KBM-7 (cell line): ENCODE measurements around the gene DNTT.
A peak's percentile ranks its signal among the peaks of the same experiment; 100 is the strongest.

Experiments
- DNase-seq: peaks from one replicate; pipeline ENCODE4 v3.0.0-alpha.2; 2015
- in situ Hi-C: fragments of 300-500 bp; cut with MboI; formaldehyde crosslinking; loops from 2 replicates; pipeline ENCODE4 v1.14.3; 2020; ENCODE audit warnings: low sequenced_read_pairs, low pct_unique_long_range_greater_than_20kb, mixed read lengths

Gene DNTT

GRCh38 chr10:96304230-96304629, at the start of gene DNTT:
Gene DNTT (plus strand): TSS chr10:96304434. CDS start chr10:96304498, 64 bp downstream.
- in situ Hi-C loops: no loop called here
- DNase-seq: no peak

GRCh38 chr10:96254976-96255375, 49.3 kb upstream of the DNTT start:
- in situ Hi-C loops: no loop called here
- DNase-seq: no peak

DNA sequence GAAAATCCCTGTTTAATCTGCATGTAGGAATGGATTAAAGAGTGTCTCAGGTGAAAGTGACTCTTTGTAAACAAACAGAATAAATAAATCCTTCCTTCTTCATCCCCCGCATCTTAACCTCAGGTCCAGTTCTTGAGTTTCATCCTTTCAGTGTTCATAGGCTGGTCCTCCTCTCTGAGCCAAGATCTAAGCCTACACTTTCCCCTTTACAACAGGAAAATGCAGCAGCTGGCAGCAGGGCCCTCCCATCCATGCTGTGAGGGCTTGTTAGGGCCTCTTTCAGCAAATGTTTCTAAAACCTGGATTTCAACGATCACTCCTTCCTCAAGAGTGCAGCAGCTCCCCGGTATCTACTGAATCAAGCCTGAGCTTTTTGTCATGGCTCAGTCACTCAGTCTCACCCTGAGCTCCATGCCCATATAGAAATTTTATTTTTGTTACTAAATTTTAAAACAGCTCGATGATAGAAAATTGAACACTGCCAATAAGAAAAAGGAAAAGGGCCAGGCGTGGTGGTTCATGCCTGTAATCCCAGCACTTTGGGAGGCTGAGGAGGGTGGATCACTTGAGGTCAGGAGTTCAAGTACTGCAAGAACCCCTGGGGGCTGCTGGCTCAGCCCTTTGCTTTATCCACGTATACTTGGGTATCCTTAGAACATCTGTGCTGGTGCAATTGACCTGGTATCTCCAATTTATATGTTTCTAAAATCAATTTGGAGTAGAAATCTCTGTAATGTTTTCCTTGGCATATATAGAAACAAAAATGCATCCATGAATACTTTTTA, 48.5 kb upstream of the DNTT start:
- in situ Hi-C loops: no loop called here
- no peak for DNase-seq

GRCh38 chr10:96257944-96258343, 46.3 kb upstream of the DNTT start:
- DNase-seq: peak; percentile 15
- in situ Hi-C loops: no loop called here

GRCh38 chr10:96259150-96259549, 45.1 kb upstream of the DNTT start:
- in situ Hi-C loops: no loop called here
- DNase-seq: peak; percentile 12

- no peak for DNase-seq
- in situ Hi-C loops: no loop called here
Observed at GRCh38 chr10:96260014-96260413, 44.2 kb upstream of the DNTT start.

DNA sequence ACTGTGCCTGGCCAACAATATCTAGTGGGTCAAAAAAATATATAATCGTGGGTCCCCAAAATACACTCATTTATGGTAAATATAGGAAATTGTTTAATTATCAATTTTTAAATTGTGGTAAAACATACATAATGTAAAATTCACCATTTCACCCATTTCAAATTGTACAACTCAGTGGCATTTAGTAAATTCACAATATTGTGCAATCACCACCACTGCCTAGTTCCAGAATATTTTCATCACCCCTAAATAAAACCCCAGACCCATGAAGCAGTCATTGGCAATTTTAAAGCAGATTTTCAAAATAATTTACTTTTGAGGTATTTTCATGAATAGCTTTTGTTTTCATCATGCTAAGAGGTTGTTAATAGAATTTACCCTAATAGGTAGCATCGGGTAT, 43.1 kb upstream of the DNTT start:
- DNase-seq: no peak
- in situ Hi-C loops: no loop called here

- in situ Hi-C loops: no loop called here
- no peak for DNase-seq
Observed at GRCh38 chr10:96261930-96262329, 42.3 kb upstream of the DNTT start.

DNA sequence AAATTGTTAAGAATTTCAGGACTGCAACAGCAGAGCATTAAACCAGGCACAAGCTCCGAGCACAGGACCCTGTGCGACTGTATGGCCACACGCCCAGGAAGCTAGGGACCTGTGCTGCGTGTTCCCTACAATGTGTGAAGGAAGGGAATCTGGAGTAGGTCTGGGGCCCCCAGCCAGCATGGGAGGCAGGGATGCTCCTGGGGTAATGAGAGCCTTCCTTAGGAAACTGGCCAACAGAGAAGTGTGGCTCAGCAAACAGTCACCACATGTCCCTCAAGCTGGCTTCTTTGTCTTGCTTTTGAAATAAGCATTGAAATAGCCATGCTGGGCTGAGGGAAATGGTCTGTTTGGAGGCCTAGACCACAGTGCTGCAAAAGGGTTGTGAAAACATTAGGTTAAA, 41.1 kb upstream of the DNTT start:
- in situ Hi-C loops: no loop called here
- no peak for DNase-seq

- in situ Hi-C loops: no loop called here
Observed at GRCh38 chr10:96263669-96264068, 40.6 kb upstream of the DNTT start.

DNA sequence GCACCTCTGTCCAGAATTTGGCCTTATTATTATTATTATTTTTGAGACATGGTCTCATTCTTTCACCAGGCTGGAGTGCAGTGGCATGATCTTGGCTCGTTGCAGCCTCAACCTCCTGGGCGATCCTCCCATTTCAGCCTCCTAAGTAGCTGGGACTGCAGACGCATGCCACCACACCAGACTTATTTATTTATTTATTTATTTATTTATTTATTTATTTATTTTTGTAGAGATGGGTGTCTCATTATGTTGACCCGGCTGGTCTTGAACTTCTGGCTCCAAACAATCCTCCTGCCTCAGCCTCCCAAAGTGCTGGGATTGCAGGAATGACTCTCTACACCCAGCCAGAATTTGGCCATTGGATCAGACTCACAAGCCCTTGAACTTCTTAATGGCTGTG, 39.3 kb upstream of the DNTT start:
- no peak for DNase-seq
- in situ Hi-C loops: no loop called here

More at GRCh38 chr10:96263669-96264068, 40.6 kb upstream of the DNTT start:
- DNase-seq: no peak

DNA sequence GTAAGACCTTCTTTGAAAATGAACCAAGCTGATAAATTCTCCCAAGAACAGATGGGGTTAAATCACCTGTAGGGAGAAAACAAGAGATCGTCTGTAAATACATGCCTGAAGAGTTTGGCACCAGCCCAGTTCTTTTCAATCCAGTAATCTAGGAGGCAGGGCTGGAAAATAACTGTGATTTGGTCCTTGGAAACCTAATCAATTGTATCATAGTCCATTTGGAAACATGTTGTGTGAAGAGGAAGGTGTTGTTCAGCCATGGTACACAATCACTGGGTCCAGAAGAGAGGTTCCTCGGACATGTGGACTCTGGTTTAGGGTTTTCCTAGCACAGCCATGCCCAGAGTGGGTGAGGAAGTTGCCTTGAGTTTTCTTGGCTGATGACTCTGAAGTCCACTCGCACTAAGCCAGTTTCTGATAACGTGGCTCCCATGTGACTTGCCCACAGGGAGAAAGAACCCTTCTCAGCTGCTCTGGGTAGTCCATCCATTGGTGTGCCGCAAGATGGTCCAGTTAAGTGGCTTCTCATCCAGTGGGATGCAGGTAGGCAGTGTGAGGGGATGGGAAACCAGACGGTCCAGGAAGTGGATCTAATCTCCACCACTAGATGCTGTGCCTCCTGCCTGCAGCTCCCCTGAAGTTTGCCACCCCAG, 38.0 kb upstream of the DNTT start:
- DNase-seq: no peak

DNA sequence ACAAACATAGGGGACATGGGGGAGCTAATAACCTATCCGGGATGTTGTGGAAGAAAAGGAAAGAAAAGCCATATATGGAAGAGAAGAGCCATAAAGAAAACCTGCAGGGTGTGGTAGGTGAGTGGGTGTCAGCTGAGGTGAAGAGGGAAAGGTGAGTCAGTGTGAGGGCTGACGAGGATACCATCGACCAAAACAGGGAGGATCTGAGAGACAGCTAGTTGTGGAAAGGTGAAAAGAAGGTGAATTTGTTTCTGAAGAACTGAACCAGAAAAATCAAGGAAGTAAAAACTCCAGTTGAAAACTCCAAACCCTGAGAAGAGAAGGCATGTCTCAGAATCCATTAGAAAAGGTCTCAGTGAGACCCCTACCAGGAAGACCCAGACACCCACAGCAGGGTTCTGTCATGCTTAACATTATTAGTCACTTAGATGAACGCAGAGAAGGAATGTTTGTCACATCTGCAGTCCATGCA, 37.0 kb upstream of the DNTT start:
- in situ Hi-C loops: no loop called here

More for the DNA sequence above, 38.0 kb upstream of the DNTT start:
- in situ Hi-C loops: no loop called here

DNA sequence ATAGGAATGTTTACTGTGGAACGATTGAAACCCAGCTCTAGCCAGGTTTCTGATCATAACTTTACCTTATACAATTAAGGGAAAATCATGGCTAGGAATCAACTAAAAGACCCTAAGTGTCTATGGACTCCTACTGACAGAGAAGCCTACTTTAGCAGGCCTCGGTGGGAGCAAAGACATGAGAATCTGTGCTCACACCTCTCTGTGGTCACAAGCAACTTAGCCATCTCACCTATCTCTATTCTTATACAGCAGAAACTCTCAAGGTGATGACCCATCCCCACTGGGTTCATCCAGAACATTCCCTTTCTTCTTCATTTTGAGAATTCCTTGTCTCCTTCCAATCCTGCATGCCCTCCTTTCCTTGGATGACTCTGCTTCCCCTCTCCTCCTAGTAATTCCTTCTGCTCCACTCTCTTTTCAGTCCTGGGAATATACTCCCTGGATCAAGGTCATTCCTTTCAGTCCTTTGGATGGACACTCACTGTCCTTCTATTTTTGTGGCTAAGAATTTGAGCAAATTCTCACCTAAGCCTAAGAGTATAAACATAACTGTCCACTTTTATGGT, 35.8 kb upstream of the DNTT start:
- in situ Hi-C loops: no loop called here
- no peak for DNase-seq

More for the DNA sequence above, 37.0 kb upstream of the DNTT start:
- no peak for DNase-seq

- DNase-seq: no peak
Observed at GRCh38 chr10:96269438-96270300, 34.6 kb upstream of the DNTT start.

GRCh38 chr10:96270571-96270970, 33.7 kb upstream of the DNTT start:
- in situ Hi-C loops: no loop called here
- no peak for DNase-seq

More at GRCh38 chr10:96269438-96270300, 34.6 kb upstream of the DNTT start:
- in situ Hi-C loops: no loop called here

GRCh38 chr10:96271016-96271815, 33.0 kb upstream of the DNTT start, which contains the start of gene BLNK:
Gene BLNK (minus strand): TSS chr10:96271569. CDS start chr10:96271398, 171 bp downstream.
- in situ Hi-C loops: no loop called here
- no peak for DNase-seq
